Measurements from ENCODE around the gene PLCB4.

GRCh38 chr20:9227896-9228615, 159.2 kb downstream of the PLCB4 start:
- no peak for TF ChIP-seq ZNF350 (tag by site-specific recombination; IDR thresholded peaks at IDR 0.05)
- no peak for TF ChIP-seq YY1 (tag by site-specific recombination; IDR thresholded peaks at IDR 0.05)
- TF ChIP-seq HIC1 (tag by site-specific recombination; IDR thresholded peaks at IDR 0.05): no peak
- no peak for TF ChIP-seq CTCF (tag by site-specific recombination; IDR thresholded peaks at IDR 0.05)
- no peak for TF ChIP-seq REPIN1 (tag by site-specific recombination; IDR thresholded peaks at IDR 0.05; ENCODE audit: low read depth)
- TF ChIP-seq ZBTB10 (tag by site-specific recombination; IDR thresholded peaks at IDR 0.05): no peak

Measured in HEK293 (cell line).